ENCODE results near the gene COPB1.

DNA sequence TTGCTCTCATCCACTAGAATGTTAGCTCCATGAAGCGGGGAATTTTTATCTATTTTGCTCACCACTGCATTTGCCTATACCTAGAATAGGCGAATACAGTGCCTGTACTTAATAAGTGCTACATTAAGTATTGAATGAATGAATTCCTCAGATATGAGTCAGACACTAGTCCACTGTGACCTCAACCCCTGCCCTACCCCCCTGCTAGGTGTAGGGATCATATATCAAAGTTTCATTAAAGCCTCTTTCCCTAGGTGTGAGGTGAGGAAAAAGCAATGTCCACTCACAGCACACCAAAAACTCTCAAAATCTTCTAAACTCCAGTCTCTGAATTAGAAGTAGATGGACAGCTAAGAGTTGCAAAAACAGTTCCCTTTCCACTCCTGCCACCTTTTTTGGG is 30.3 kb upstream of the COPB1 start:
- TF ChIP-seq POLR2A (IDR thresholded peaks at IDR 0.05), result no peak
- TF ChIP-seq, protein P1, sequence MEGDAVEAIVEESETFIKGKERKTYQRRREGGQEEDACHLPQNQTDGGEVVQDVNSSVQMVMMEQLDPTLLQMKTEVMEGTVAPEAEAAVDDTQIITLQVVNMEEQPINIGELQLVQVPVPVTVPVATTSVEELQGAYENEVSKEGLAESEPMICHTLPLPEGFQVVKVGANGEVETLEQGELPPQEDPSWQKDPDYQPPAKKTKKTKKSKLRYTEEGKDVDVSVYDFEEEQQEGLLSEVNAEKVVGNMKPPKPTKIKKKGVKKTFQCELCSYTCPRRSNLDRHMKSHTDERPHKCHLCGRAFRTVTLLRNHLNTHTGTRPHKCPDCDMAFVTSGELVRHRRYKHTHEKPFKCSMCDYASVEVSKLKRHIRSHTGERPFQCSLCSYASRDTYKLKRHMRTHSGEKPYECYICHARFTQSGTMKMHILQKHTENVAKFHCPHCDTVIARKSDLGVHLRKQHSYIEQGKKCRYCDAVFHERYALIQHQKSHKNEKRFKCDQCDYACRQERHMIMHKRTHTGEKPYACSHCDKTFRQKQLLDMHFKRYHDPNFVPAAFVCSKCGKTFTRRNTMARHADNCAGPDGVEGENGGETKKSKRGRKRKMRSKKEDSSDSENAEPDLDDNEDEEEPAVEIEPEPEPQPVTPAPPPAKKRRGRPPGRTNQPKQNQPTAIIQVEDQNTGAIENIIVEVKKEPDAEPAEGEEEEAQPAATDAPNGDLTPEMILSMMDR (IDR thresholded peaks at IDR 0.05), result no peak
